Measurements from ENCODE around the gene C19orf73.

DNA sequence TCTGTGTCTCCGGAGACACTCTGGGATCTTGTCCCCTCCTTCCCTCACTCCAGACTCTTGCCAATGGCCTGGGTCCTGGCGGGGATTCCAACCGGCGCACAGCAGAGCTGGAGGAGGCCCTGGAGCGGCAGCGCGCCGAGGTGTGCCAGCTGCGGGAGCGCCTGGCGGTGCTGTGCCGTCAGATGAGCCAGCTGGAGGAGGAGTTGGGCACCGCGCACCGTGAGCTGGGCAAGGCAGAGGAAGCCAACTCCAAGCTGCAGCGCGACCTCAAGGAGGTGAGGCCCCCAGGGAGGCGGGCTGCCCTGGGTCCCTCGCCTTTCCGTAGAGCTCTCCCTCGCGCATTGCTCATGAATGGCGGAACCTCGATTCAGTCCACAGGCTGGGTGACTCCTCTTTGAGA lies 11.4 kb upstream of the C19orf73 start:
- no peak for TF ChIP-seq POLR2A (IDR thresholded peaks at IDR 0.05)
- TF ChIP-seq, protein P1, sequence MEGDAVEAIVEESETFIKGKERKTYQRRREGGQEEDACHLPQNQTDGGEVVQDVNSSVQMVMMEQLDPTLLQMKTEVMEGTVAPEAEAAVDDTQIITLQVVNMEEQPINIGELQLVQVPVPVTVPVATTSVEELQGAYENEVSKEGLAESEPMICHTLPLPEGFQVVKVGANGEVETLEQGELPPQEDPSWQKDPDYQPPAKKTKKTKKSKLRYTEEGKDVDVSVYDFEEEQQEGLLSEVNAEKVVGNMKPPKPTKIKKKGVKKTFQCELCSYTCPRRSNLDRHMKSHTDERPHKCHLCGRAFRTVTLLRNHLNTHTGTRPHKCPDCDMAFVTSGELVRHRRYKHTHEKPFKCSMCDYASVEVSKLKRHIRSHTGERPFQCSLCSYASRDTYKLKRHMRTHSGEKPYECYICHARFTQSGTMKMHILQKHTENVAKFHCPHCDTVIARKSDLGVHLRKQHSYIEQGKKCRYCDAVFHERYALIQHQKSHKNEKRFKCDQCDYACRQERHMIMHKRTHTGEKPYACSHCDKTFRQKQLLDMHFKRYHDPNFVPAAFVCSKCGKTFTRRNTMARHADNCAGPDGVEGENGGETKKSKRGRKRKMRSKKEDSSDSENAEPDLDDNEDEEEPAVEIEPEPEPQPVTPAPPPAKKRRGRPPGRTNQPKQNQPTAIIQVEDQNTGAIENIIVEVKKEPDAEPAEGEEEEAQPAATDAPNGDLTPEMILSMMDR (IDR thresholded peaks at IDR 0.05): no peak

Measured in esophagus squamous epithelium (tissue), 4 donors.